Glomerular visceral epithelial cell (primary cell): Measurements from ENCODE around the gene KDM2A.

Experiments used
- DNase-seq: peaks from one replicate; pipeline ENCODE4 v3.0.0-alpha.2; 2016; ENCODE audit errors: extremely low spot score

KDM2A gene

GRCh38 chr11:67273260-67273990, 154.4 kb downstream of the KDM2A start:
- DNase-seq = no peak

GRCh38 chr11:67274768-67275605, 155.9 kb downstream of the KDM2A start:
- DNase-seq = no peak

GRCh38 chr11:67275606-67276409, 156.7 kb downstream of the KDM2A start:
- DNase-seq = no peak

GRCh38 chr11:67276781-67277230, 157.7 kb downstream of the KDM2A start:
- no peak for DNase-seq

GRCh38 chr11:67277231-67277961, 158.3 kb downstream of the KDM2A start:
- no peak for DNase-seq

- DNase-seq = no peak
These were observed 159.3 kb downstream of the KDM2A start for GRCh38 chr11:67278135-67278938.

- no peak for DNase-seq
These were observed 160.0 kb downstream of the KDM2A start for GRCh38 chr11:67278939-67279588.

GRCh38 chr11:67279589-67280340, 160.7 kb downstream of the KDM2A start:
- no peak for DNase-seq

GRCh38 chr11:67280341-67280787, 161.3 kb downstream of the KDM2A start:
- no peak for DNase-seq

- DNase-seq = no peak
These were observed 161.9 kb downstream of the KDM2A start for GRCh38 chr11:67280788-67281551.

- DNase-seq = no peak
These were observed 162.6 kb downstream of the KDM2A start for GRCh38 chr11:67281552-67282150.

GRCh38 chr11:67282155-67282875, 163.3 kb downstream of the KDM2A start:
- DNase-seq = no peak

GRCh38 chr11:67282876-67283371, 163.9 kb downstream of the KDM2A start:
- no peak for DNase-seq

- DNase-seq = no peak
These were observed 164.5 kb downstream of the KDM2A start for GRCh38 chr11:67283481-67283963.

GRCh38 chr11:67284811-67285540, 165.9 kb downstream of the KDM2A start:
- DNase-seq = no peak
